ENCODE data around the gene SPNS3.

Gene SPNS3

GRCh38 chr17:4532860-4533522 is 99.3 kb downstream of the SPNS3 start:
- FAIRE-seq = no peak

- FAIRE-seq = no peak
These were observed 100.1 kb downstream of the SPNS3 start for GRCh38 chr17:4533523-4534504.

- no peak for FAIRE-seq
These were observed 100.8 kb downstream of the SPNS3 start for GRCh38 chr17:4534515-4534914.

- FAIRE-seq = no peak
These were observed 101.4 kb downstream of the SPNS3 start for GRCh38 chr17:4534928-4535666.

- no peak for FAIRE-seq
These were observed 102.0 kb downstream of the SPNS3 start for GRCh38 chr17:4535667-4536258.

GRCh38 chr17:4536259-4536741 is 102.6 kb downstream of the SPNS3 start:
- FAIRE-seq = no peak

- peak; percentile 87 for FAIRE-seq
These were observed 103.1 kb downstream of the SPNS3 start for GRCh38 chr17:4536742-4537411.

All from G401.6 (cell line).